ENCODE data around the gene PNP.

DNA sequence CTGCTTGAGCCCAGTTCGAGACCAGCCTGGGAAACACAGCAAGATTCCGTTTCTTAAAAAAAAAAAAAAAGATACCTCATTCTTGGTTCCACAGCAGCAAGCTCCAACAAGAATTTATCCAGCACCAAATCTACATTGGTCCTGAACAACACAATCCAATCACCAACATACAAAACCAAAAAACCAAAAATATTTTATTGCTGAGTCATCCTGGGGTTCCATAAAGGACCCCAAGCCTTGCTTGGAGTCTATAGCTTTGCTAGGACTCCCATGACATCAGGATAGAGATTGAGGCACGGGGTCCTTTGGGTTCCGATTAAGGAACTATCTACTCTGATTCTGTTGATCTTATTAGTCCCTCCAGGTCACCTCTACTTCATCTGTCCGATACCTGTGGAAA is 22.3 kb upstream of the PNP start:
- TF ChIP-seq, protein P1, sequence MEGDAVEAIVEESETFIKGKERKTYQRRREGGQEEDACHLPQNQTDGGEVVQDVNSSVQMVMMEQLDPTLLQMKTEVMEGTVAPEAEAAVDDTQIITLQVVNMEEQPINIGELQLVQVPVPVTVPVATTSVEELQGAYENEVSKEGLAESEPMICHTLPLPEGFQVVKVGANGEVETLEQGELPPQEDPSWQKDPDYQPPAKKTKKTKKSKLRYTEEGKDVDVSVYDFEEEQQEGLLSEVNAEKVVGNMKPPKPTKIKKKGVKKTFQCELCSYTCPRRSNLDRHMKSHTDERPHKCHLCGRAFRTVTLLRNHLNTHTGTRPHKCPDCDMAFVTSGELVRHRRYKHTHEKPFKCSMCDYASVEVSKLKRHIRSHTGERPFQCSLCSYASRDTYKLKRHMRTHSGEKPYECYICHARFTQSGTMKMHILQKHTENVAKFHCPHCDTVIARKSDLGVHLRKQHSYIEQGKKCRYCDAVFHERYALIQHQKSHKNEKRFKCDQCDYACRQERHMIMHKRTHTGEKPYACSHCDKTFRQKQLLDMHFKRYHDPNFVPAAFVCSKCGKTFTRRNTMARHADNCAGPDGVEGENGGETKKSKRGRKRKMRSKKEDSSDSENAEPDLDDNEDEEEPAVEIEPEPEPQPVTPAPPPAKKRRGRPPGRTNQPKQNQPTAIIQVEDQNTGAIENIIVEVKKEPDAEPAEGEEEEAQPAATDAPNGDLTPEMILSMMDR (IDR thresholded peaks at IDR 0.05) = no peak
- TF ChIP-seq EZH2 (IDR thresholded peaks at IDR 0.05; ENCODE audit: borderline replicate concordance, insufficient read depth, low read depth, low read length, poor library complexity, severe bottlenecking) = no peak

Measured in B cell (primary cell).